ENCODE measurements around the gene NHP2. TPM values are rescaled to one million over a fixed set of nuclear protein-coding genes. Genes with fewer than 3 reads are reported as not detected.

The NHP2 gene
- total and polyA plus RNA-seq, 10 of the 15 experiments (the other 5 are each of a cell fraction or from before 2014, with no cell fraction given) = 39.2 to 513 (median 198) TPM

GRCh38 chr5:178153530-178154340 lies at the start of gene NHP2 (continued):
- TF ChIP-seq CUX1 (IDR thresholded peaks at IDR 0.05; ENCODE audit: insufficient replicate concordance, low read depth, low read length) = no peak
- no peak for TF ChIP-seq ZNF217 (IDR thresholded peaks at IDR 0.05)
- TF ChIP-seq ZNF207 (IDR thresholded peaks at IDR 0.05; ENCODE audit: borderline replicate concordance) = no peak; the same call in 1 of the 2 replicates
- TF ChIP-seq DPF2 (IDR thresholded peaks at IDR 0.05) = no peak
- TF ChIP-seq CREB1 (IDR thresholded peaks at IDR 0.05; ENCODE audit: low read depth) = peak; percentile 98
- no peak for TF ChIP-seq FOXK2 (IDR thresholded peaks at IDR 0.05)
- no peak for TF ChIP-seq NR2C2 (IDR thresholded peaks at IDR 0.05; ENCODE audit: borderline replicate concordance, control insufficient read depth, insufficient read length, low read depth)
- TF ChIP-seq CHD4 (IDR thresholded peaks at IDR 0.05) = no peak
- TF ChIP-seq RB1 (IDR thresholded peaks at IDR 0.05; ENCODE audit: borderline replicate concordance) = no peak
- peak; percentile 87 for TF ChIP-seq MAX (IDR thresholded peaks at IDR 0.05; ENCODE audit: low read depth, low read length)
- TF ChIP-seq ZNF687 (IDR thresholded peaks at IDR 0.05) = peak; percentile 61; the same call in 1 of the 2 replicates
- TF ChIP-seq IRF5 (IDR thresholded peaks at IDR 0.05; ENCODE audit: borderline replicate concordance) = no peak
- TF ChIP-seq NFIC (IDR thresholded peaks at IDR 0.05; ENCODE audit: low read depth, low read length) = no peak
- TF ChIP-seq ATF7 (IDR thresholded peaks at IDR 0.05; ENCODE audit: low read depth) = peak; percentile 35; the same call in 1 of the 2 replicates
- no peak for TF ChIP-seq KAT2A (conservative IDR thresholded peaks at IDR 0.05; ENCODE audit: control insufficient read depth, low read depth, low read length)
- no peak for TF ChIP-seq RUNX3 (IDR thresholded peaks at IDR 0.05; ENCODE audit: low read length)
- TF ChIP-seq ASH2L (IDR thresholded peaks at IDR 0.05; ENCODE audit: borderline replicate concordance, low read depth) = no peak
- peak; percentile 64 for TF ChIP-seq BACH1 (IDR thresholded peaks at IDR 0.05; ENCODE audit: borderline replicate concordance)
- TF ChIP-seq YBX1 (IDR thresholded peaks at IDR 0.05) = no peak
- TF ChIP-seq SREBF2 (IDR thresholded peaks at IDR 0.05; ENCODE audit: low read length) = no peak
- no peak for TF ChIP-seq ZNF274 (IDR thresholded peaks at IDR 0.05; ENCODE audit: insufficient read depth, insufficient read length)
